Astrocyte of the cerebellum (primary cell): ENCODE results near the gene SREBF1.

Source experiments
- DNase-seq: peaks from one replicate; pipeline ENCODE4 v3.0.0-alpha.2; 2011; ENCODE audit warnings: low read depth
- H3K4me3 ChIP-seq: 2 replicates; pipeline ENCODE4 v1.5.1; 2011; ENCODE audit warnings: mild to moderate bottlenecking, low read depth, low read length, moderate library complexity
- in situ Hi-C: cut with HindIII; loops from 2 replicates; pipeline ENCODE4 v1.10.0; 2017; ENCODE audit warnings: low sequenced_read_pairs
- TF ChIP-seq, protein P1 (sequence below): IDR thresholded peaks from 2 replicates; pipeline ENCODE4 v1.5.1; 2012; ENCODE audit warnings: low read length, low read depth, moderate library complexity, mild to moderate bottlenecking; ENCODE audit errors: missing control alignments

The SREBF1 gene

DNA sequence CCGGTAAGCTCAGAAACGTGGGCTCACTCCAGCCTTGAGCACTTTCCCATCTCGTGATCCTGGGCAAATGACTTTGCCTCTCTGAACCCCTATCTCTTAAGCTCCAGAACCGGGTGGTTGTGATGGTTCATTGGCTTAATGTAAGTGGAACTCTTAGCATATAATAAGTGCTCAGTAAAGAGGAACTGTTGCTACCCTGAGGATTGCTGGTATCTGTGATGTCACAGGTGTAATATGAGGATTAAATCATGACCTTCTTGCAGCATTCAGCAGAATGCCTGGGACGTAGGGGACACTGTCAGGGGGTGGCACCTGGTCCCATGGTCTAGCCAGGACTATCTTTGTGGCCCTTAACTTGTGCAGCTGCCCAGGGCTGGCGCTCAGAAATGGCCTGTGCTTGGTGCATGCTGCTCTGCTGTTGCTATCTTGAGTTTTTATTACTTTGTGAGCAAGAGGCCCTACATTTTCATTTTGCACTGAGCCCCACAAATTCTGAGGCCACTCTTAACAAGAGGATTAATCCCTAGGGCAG is 68.8 kb downstream of the SREBF1 start:
- no peak for DNase-seq
- no peak overlapping the region for H3K4me3 ChIP-seq
- TF ChIP-seq, protein P1, sequence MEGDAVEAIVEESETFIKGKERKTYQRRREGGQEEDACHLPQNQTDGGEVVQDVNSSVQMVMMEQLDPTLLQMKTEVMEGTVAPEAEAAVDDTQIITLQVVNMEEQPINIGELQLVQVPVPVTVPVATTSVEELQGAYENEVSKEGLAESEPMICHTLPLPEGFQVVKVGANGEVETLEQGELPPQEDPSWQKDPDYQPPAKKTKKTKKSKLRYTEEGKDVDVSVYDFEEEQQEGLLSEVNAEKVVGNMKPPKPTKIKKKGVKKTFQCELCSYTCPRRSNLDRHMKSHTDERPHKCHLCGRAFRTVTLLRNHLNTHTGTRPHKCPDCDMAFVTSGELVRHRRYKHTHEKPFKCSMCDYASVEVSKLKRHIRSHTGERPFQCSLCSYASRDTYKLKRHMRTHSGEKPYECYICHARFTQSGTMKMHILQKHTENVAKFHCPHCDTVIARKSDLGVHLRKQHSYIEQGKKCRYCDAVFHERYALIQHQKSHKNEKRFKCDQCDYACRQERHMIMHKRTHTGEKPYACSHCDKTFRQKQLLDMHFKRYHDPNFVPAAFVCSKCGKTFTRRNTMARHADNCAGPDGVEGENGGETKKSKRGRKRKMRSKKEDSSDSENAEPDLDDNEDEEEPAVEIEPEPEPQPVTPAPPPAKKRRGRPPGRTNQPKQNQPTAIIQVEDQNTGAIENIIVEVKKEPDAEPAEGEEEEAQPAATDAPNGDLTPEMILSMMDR, result no peak
- in situ Hi-C loops, result loop anchor here (5.0 kb wide), 1 partner anchor 76 kb away; no protein-coding TSS in a partner anchor

DNA sequence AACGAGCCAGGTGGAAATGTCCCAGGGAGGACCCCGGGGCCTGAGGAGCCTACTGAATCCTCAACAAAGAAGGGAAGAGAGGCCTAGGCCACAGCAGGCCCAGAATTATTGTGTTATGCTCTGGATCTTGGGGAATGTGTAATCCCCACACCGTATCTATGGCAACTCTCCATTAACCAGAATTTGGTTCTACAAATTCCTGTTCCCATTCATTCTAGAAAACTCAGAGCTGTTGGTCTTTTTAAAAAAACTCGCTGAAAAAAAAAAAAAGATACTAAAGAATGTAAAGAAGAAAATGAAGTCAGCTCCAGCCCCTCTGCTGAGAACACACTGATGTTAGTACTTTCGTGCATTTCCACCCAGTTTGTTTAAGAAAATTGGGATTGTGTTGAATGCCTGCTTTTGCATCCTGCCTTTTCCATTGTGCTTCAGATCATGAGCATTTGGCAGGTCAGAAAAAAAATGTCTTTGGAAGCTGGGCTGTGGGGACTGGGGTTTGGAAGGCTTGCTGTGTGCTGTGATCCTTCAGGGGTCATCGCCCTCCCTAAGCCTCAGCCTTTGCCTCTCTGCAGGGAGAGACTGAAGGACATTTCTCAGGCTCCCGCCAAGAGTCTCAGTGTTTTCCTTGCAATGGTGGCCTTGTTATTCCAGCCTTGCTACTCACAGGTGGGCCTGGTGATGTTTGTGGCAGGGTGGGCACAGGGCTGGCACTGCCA is 69.5 kb downstream of the SREBF1 start:
- TF ChIP-seq, protein P1, result no peak

DNA sequence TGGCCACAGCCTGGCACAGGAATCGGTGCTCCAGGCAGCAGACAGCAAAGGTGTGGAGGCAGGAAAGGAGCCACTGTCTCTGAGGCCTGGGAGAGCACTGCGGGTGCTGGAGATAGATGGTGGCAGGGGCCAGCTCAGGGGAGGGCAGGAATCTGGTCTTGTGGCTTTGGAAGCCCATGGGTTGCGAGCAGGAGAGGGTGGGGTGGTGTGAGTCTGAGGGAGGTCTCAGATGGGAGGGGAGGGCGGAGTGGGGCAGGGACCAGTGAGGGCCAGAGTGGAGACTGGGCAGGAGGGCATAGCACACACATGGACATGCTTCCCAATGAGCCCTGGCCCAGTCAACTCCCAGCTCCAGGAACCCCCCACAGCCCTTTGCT is 70.1 kb downstream of the SREBF1 start:
- H3K4me3 ChIP-seq, result no peak overlapping the region
- in situ Hi-C loops, result loop anchor here (5.0 kb wide), 1 partner anchor 74 kb away; no protein-coding TSS in a partner anchor
- no peak for DNase-seq

More for the DNA sequence above, 69.5 kb downstream of the SREBF1 start:
- in situ Hi-C loops, result loop anchor here (5.0 kb wide), 1 partner anchor 75 kb away; no protein-coding TSS in a partner anchor
- peak; percentile 50 for DNase-seq
- H3K4me3 ChIP-seq, result no peak overlapping the region

DNA sequence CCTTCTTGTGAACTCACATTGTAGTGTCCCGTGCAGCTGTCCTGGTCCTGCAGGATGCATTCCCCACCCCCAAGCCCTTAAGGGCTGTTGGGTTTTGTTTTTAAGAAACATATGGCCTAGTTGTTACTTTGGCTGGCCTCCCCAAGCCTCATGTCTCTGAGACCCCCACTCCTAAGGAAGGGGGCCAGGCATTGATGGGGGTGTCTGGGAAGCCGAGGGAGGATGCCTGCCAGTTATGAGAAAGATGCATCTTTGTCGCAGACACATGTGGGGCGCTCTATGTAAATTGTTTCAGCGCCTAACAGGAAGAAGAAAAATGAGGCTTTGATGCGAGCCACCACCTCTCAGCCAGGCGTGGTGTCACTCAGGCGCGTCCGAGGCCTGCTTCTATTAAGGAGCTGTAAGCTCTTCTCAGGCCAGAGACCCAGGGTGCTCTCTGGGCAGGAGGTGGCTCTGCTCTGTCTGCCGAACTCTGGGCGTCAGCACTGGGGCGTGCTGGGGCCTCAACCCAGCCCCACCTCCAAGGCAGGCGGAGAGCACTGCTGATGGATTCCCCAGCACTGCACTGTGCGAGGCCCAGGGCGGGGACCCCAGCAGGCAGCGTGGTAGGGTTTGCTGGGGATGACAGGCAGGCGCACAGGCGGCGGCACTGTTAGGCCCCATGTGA is 70.6 kb downstream of the SREBF1 start:
- in situ Hi-C loops, result loop anchor here (5.0 kb wide), 1 partner anchor 74 kb away; no protein-coding TSS in a partner anchor
- no peak for DNase-seq
- H3K4me3 ChIP-seq, result no peak overlapping the region
- TF ChIP-seq, protein P1, result no peak

More for the DNA sequence above, 70.1 kb downstream of the SREBF1 start:
- TF ChIP-seq, protein P1, result no peak

DNA sequence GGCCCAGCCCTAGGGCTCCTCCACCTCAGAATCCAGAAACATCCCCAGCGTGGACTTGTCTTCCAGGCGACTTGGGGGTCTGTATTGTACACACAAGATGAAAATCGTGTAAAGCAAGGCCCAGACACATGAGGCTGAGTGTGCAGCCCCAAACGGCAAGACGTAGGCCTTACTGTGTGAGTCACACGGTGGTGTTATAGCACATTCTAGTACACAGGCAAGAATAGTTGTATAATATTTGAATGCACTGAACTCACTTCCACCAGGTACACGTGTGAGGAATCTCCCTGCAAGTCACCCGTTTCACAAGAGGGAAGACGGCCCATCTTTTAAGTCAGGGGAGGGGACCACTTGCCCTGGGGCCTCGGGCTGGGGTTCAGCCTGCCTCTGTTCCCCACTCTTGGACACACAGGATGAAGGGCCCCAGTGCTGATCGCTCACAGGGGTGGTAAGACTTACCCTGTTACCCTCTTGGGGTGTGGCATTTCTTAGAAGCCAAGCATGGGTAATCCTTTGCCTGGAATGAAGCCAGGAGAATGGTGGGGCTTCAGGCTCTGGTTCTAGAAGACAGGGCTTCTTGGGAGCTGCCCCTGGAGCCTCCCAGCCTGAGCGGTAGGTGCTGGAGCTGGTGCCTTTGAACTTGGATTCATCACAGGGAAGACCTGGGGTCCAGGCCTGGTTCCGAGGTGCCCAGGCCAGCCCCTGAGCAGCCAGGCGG is 71.3 kb downstream of the SREBF1 start:
- TF ChIP-seq, protein P1, result no peak
- DNase-seq, result no peak

DNA sequence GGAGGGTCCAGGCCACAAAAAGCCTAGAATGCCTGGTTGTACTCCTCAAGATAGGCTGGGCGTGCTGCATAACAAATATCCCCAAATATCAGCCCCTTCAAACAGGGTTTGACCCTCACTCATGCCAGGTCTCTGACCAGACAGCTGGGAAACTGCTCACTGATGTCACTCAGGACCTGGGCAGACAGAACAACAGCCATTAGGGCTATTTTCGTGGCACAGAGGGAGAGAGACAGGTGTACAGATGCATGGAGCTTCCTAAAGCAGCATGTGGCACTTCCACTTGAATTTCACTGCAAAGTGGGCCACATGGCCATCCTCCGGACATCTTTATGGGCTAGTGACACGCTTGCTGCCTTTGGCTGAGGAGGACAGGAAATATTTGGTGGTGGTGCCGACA is 73.1 kb downstream of the SREBF1 start:
- H3K4me3 ChIP-seq, result no peak overlapping the region
- in situ Hi-C loops, result no loop called here
- DNase-seq, result no peak
- TF ChIP-seq, protein P1, result no peak

More for the DNA sequence above, 71.3 kb downstream of the SREBF1 start:
- in situ Hi-C loops, result loop anchor here (5.0 kb wide), 1 partner anchor 73 kb away; no protein-coding TSS in a partner anchor
- no peak overlapping the region for H3K4me3 ChIP-seq
